Measurements from ENCODE around the gene HOXA2. TPM values are rescaled to one million over a fixed set of nuclear protein-coding genes. Genes with fewer than 3 reads are reported as not detected.

The HOXA2 gene
- polyA plus RNA-seq, 1 donor (not counting 4 experiments of a cell fraction or from before 2014, with no cell fraction given), result 0.71 TPM

DNA sequence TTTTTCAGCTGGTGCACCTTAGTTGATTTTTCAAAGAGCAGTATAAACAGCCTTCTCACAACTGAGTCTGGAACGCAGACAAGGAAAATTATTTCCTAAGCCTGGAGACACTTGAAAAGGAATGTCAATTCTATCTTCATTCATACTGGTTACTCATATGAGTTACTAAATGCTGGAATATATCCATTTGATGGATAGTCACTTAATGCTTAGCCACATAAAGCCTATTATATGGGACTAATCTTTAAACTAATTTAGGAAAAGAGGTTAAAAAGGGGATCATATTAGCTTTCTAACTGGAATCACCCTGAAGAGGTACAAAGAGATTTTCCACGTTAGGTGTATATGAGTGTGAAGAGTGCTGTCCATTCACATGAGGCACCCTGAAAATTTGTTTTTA lies 29.7 kb upstream of the HOXA2 start:
- TF ChIP-seq, protein P1, sequence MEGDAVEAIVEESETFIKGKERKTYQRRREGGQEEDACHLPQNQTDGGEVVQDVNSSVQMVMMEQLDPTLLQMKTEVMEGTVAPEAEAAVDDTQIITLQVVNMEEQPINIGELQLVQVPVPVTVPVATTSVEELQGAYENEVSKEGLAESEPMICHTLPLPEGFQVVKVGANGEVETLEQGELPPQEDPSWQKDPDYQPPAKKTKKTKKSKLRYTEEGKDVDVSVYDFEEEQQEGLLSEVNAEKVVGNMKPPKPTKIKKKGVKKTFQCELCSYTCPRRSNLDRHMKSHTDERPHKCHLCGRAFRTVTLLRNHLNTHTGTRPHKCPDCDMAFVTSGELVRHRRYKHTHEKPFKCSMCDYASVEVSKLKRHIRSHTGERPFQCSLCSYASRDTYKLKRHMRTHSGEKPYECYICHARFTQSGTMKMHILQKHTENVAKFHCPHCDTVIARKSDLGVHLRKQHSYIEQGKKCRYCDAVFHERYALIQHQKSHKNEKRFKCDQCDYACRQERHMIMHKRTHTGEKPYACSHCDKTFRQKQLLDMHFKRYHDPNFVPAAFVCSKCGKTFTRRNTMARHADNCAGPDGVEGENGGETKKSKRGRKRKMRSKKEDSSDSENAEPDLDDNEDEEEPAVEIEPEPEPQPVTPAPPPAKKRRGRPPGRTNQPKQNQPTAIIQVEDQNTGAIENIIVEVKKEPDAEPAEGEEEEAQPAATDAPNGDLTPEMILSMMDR (optimal IDR thresholded peaks at IDR 0.05 in 1 of 3, IDR thresholded peaks at IDR 0.05 in 1 of 3, conservative IDR thresholded peaks at IDR 0.05 in 1 of 3; ENCODE audit: extremely low read depth in 1 of 3, insufficient read depth in 2 of 3, low read length in 3 of 3), result no peak
- TF ChIP-seq EZH2 (IDR thresholded peaks at IDR 0.05; ENCODE audit: low read length), result no peak
- peaks cover 44% of the 10 kb centered on the region for H3K4me1 ChIP-seq (ENCODE audit: control insufficient read depth, extremely low read depth, insufficient read depth, low read length)
- H3K27me3 ChIP-seq (ENCODE audit: control insufficient read depth, extremely low read depth, insufficient read depth, low read length), result no peaks in the 10 kb centered on the region
- FAIRE-seq (no peak), DNase-seq (ENCODE audit: low read depth, low spot score) (no peak)
- no peaks in the 10 kb centered on the region for H3K9me3 ChIP-seq (ENCODE audit: control insufficient read depth, low read depth, low read length)
- no peaks in the 10 kb centered on the region for H4K20me1 ChIP-seq (ENCODE audit: control insufficient read depth, extremely low read depth, insufficient read depth, low read length)
- dilution Hi-C loops (cut with MboI; ENCODE audit: extremely low pct_ligation_motif_present, low sequenced_read_pairs), result no loop called here
- H3K9me1 ChIP-seq (ENCODE audit: control insufficient read depth, extremely low read depth, insufficient read depth, low read length), result no peaks in the 10 kb centered on the region
- H3K4me3 ChIP-seq (ENCODE audit: control insufficient read depth in 2 of 3, extremely low read depth in 1 of 3, insufficient read depth in 2 of 3, low read depth in 1 of 3, low read length in 3 of 3), result no peak overlapping the region
- peaks cover 13% of the 10 kb centered on the region for H3K79me2 ChIP-seq (ENCODE audit: control insufficient read depth, insufficient read depth, low read length)
- H3K27ac ChIP-seq (ENCODE audit: control insufficient read depth, insufficient read depth, low read length), result no peak overlapping the region
- no peak overlapping the region for H3K9ac ChIP-seq (ENCODE audit: control insufficient read depth, extremely low read depth, insufficient read depth, low read length)
- H2AFZ ChIP-seq (ENCODE audit: control insufficient read depth, low read length), result no peak overlapping the region
- no peaks in the 10 kb centered on the region for H3K36me3 ChIP-seq (ENCODE audit: control insufficient read depth in 2 of 2, extremely low read depth in 1 of 2, insufficient read depth in 2 of 2, low read length in 2 of 2)
- H3K4me2 ChIP-seq (ENCODE audit: control insufficient read depth, extremely low read depth, insufficient read depth, low read depth, low read length), result no peak overlapping the region

DNA sequence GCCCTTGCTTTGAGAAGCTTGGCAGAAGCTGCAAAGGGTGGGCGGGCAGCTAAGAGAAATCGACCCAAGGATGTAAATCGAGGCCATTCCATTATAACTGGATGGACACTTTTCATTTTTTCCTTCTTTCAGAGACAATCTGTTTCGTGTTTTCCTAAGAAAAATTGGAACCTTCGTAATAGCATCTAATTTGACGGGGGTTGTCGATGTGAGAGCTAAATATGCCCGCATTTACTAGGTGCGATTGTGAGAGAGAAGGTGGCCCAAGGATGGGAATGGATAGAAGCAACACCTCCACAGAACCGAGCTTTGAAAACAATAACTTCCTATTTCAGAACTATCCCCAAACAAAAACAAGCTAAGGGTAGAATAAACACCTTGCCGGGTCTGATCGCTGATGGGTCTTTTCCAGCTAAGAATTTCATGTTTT lies 28.9 kb upstream of the HOXA2 start:
- H3K36me3 ChIP-seq (ENCODE audit: control insufficient read depth in 2 of 2, extremely low read depth in 1 of 2, insufficient read depth in 2 of 2, low read length in 2 of 2), result no peaks in the 10 kb centered on the region
- H3K9me1 ChIP-seq (ENCODE audit: control insufficient read depth, extremely low read depth, insufficient read depth, low read length), result no peaks in the 10 kb centered on the region
- H3K9me3 ChIP-seq (ENCODE audit: control insufficient read depth, low read depth, low read length), result no peaks in the 10 kb centered on the region
- peak overlapping the region; percentile 87 for H2AFZ ChIP-seq (ENCODE audit: control insufficient read depth, low read length)
- no peaks in the 10 kb centered on the region for H3K27me3 ChIP-seq (ENCODE audit: control insufficient read depth, extremely low read depth, insufficient read depth, low read length)
- no peak for TF ChIP-seq EZH2 (IDR thresholded peaks at IDR 0.05; ENCODE audit: low read length)
- TF ChIP-seq, protein P1 (optimal IDR thresholded peaks at IDR 0.05 in 1 of 3, IDR thresholded peaks at IDR 0.05 in 1 of 3, conservative IDR thresholded peaks at IDR 0.05 in 1 of 3; ENCODE audit: extremely low read depth in 1 of 3, insufficient read depth in 2 of 3, low read length in 3 of 3), result no peak
- peak overlapping the region; percentile 63 to 81 (median 77) for H3K4me3 ChIP-seq (ENCODE audit: control insufficient read depth in 2 of 3, extremely low read depth in 1 of 3, insufficient read depth in 2 of 3, low read depth in 1 of 3, low read length in 3 of 3)
- H3K79me2 ChIP-seq (ENCODE audit: control insufficient read depth, insufficient read depth, low read length), result peaks cover 10% of the 10 kb centered on the region
- H3K4me2 ChIP-seq (ENCODE audit: control insufficient read depth, extremely low read depth, insufficient read depth, low read depth, low read length), result peak overlapping the region; percentile 97
- peaks cover 38% of the 10 kb centered on the region for H3K4me1 ChIP-seq (ENCODE audit: control insufficient read depth, extremely low read depth, insufficient read depth, low read length)
- FAIRE-seq (no peak), DNase-seq (ENCODE audit: low read depth, low spot score) (no peak)
- dilution Hi-C loops (cut with MboI; ENCODE audit: extremely low pct_ligation_motif_present, low sequenced_read_pairs), result no loop called here
- H3K9ac ChIP-seq (ENCODE audit: control insufficient read depth, extremely low read depth, insufficient read depth, low read length), result peak overlapping the region; percentile 93
- no peaks in the 10 kb centered on the region for H4K20me1 ChIP-seq (ENCODE audit: control insufficient read depth, extremely low read depth, insufficient read depth, low read length)
- H3K27ac ChIP-seq (ENCODE audit: control insufficient read depth, insufficient read depth, low read length), result peak overlapping the region; percentile 90

Data from keratinocyte (primary cell).